Rectal smooth muscle tissue (tissue), 1 donor: ENCODE results near the gene RABGAP1L.

ENCODE experiments used
- H3K27ac ChIP-seq: one replicate; pipeline ENCODE4 v1.7.0; 2013; ENCODE audit warnings: low read depth, low read length, inconsistent platforms
- H3K27me3 ChIP-seq: one replicate; pipeline ENCODE4 v1.7.0; 2013; ENCODE audit warnings: low read length; ENCODE audit not compliant: control insufficient read depth, insufficient read depth
- H3K36me3 ChIP-seq: one replicate; pipeline ENCODE4 v1.7.0; 2013; ENCODE audit warnings: low read length; ENCODE audit not compliant: control insufficient read depth, insufficient read depth
- H3K4me1 ChIP-seq: one replicate; pipeline ENCODE4 v1.7.0; 2013; ENCODE audit warnings: low read length; ENCODE audit not compliant: control insufficient read depth, insufficient read depth
- H3K4me3 ChIP-seq: one replicate; pipeline ENCODE4 v1.7.0; 2013; ENCODE audit warnings: low read length
- H3K9ac ChIP-seq: one replicate; pipeline ENCODE4 v1.7.0; 2013; ENCODE audit warnings: low read length

Gene RABGAP1L

GRCh38 chr1:174954073-174954460 lies 794.7 kb downstream of the RABGAP1L start:
- H3K36me3 ChIP-seq, result no peaks in the 10 kb centered on the region
- peaks cover 2% of the 10 kb centered on the region for H3K4me1 ChIP-seq
- no peak overlapping the region for H3K27ac ChIP-seq
- no peaks in the 10 kb centered on the region for H3K27me3 ChIP-seq
- H3K9ac ChIP-seq, result no peak overlapping the region
- no peak overlapping the region for H3K4me3 ChIP-seq

- no peak overlapping the region for H3K9ac ChIP-seq
- no peaks in the 10 kb centered on the region for H3K36me3 ChIP-seq
- no peak overlapping the region for H3K4me3 ChIP-seq
- no peaks in the 10 kb centered on the region for H3K27me3 ChIP-seq
- peaks cover 2% of the 10 kb centered on the region for H3K4me1 ChIP-seq
- H3K27ac ChIP-seq, result no peak overlapping the region
Observed at GRCh38 chr1:174954671-174955669, 795.6 kb downstream of the RABGAP1L start.

GRCh38 chr1:174956086-174956485 lies 796.8 kb downstream of the RABGAP1L start:
- Histone ChIP-seq H3K27ac (no peak overlapping the region), H3K9ac (no peak overlapping the region), H3K4me1 (peaks cover 2% of the 10 kb centered on the region), H3K36me3 (no peaks in the 10 kb centered on the region), H3K4me3 (no peak overlapping the region), H3K27me3 (no peaks in the 10 kb centered on the region)

- Histone ChIP-seq H3K27ac (no peak overlapping the region), H3K27me3 (no peaks in the 10 kb centered on the region), H3K4me3 (no peak overlapping the region), H3K9ac (no peak overlapping the region), H3K36me3 (no peaks in the 10 kb centered on the region), H3K4me1 (peaks cover 2% of the 10 kb centered on the region)
Observed at GRCh38 chr1:174956976-174957375, 797.7 kb downstream of the RABGAP1L start.

GRCh38 chr1:174957829-174958228 lies 798.5 kb downstream of the RABGAP1L start:
- no peaks in the 10 kb centered on the region for H3K36me3 ChIP-seq
- no peaks in the 10 kb centered on the region for H3K27me3 ChIP-seq
- H3K4me1 ChIP-seq, result peaks cover 2% of the 10 kb centered on the region
- no peak overlapping the region for H3K4me3 ChIP-seq
- H3K27ac ChIP-seq, result no peak overlapping the region
- H3K9ac ChIP-seq, result no peak overlapping the region

- Histone ChIP-seq H3K9ac (no peak overlapping the region), H3K4me3 (no peak overlapping the region), H3K27me3 (no peaks in the 10 kb centered on the region), H3K4me1 (peaks cover 2% of the 10 kb centered on the region), H3K36me3 (no peaks in the 10 kb centered on the region), H3K27ac (no peak overlapping the region)
Observed at GRCh38 chr1:174958396-174958795, 799.1 kb downstream of the RABGAP1L start.

GRCh38 chr1:174960362-174960761 lies 801.0 kb downstream of the RABGAP1L start:
- H3K4me3 ChIP-seq, result no peak overlapping the region
- H3K27me3 ChIP-seq, result no peaks in the 10 kb centered on the region
- no peak overlapping the region for H3K9ac ChIP-seq
- no peak overlapping the region for H3K27ac ChIP-seq
- H3K36me3 ChIP-seq, result no peaks in the 10 kb centered on the region
- H3K4me1 ChIP-seq, result peaks cover 7% of the 10 kb centered on the region

- H3K36me3 ChIP-seq, result no peaks in the 10 kb centered on the region
- peaks cover 12% of the 10 kb centered on the region for H3K4me1 ChIP-seq
- H3K4me3 ChIP-seq, result no peak overlapping the region
- H3K27ac ChIP-seq, result peak overlapping the region; percentile 1
- H3K27me3 ChIP-seq, result no peaks in the 10 kb centered on the region
- H3K9ac ChIP-seq, result no peak overlapping the region
Observed at GRCh38 chr1:174963529-174964125, 804.3 kb downstream of the RABGAP1L start.

- Histone ChIP-seq H3K36me3 (no peaks in the 10 kb centered on the region), H3K4me3 (no peak overlapping the region), H3K27me3 (no peaks in the 10 kb centered on the region), H3K4me1 (peaks cover 12% of the 10 kb centered on the region), H3K9ac (no peak overlapping the region), H3K27ac (peak overlapping the region; percentile 67)
Observed at GRCh38 chr1:174964261-174964971, 805.1 kb downstream of the RABGAP1L start.

GRCh38 chr1:174964972-174965361 lies 805.6 kb downstream of the RABGAP1L start:
- H3K4me3 ChIP-seq, result peak overlapping the region; percentile 31
- H3K27ac ChIP-seq, result peak overlapping the region; percentile 67
- H3K9ac ChIP-seq, result no peak overlapping the region
- H3K27me3 ChIP-seq, result no peaks in the 10 kb centered on the region
- H3K36me3 ChIP-seq, result no peaks in the 10 kb centered on the region
- H3K4me1 ChIP-seq, result peaks cover 12% of the 10 kb centered on the region

GRCh38 chr1:174965362-174966007 lies 806.2 kb downstream of the RABGAP1L start:
- Histone ChIP-seq H3K27me3 (no peaks in the 10 kb centered on the region), H3K36me3 (no peaks in the 10 kb centered on the region), H3K4me1 (peaks cover 12% of the 10 kb centered on the region), H3K4me3 (peak overlapping the region; percentile 31), H3K9ac (no peak overlapping the region), H3K27ac (peak overlapping the region; percentile 67)

GRCh38 chr1:174966008-174966572 lies 806.8 kb downstream of the RABGAP1L start:
- H3K4me3 ChIP-seq, result no peak overlapping the region
- no peaks in the 10 kb centered on the region for H3K27me3 ChIP-seq
- no peaks in the 10 kb centered on the region for H3K36me3 ChIP-seq
- H3K27ac ChIP-seq, result peak overlapping the region; percentile 67
- peaks cover 12% of the 10 kb centered on the region for H3K4me1 ChIP-seq
- H3K9ac ChIP-seq, result no peak overlapping the region
